Body of pancreas (tissue), 4 donors: ENCODE data around the gene PGS1. TPM values are rescaled to one million over a fixed set of nuclear protein-coding genes. Genes with fewer than 3 reads are reported as not detected.

Experiments used
- ATAC-seq: fragments of 150-250 bp; one replicate; pipeline ENCODE4 v1.9.1; 2016
- DNase-seq, 4 donors: peaks; one replicate each; pipeline ENCODE4 v3.0.0-alpha.2; 2019
- H3K27ac ChIP-seq, 4 donors: fragments of 200-600 bp; sonication (generic); 1 replicate in 3 of 4; 2 replicates in 1 of 4; pipeline versions ENCODE4 v1.5.1 to v1.6.1; 2016 to 2019; ENCODE audit warnings: mild to moderate bottlenecking in 1 of 4, mixed read lengths in 1 of 4, moderate library complexity in 1 of 4
- H3K27me3 ChIP-seq, 2 donors: fragments of 200-600 bp; sonication (generic); one replicate each; pipeline ENCODE4 v1.6.0; 2016; ENCODE audit warnings: mild to moderate bottlenecking in 1 of 2
- H3K36me3 ChIP-seq, 2 donors: fragments of 200-600 bp; sonication (generic); replicated peaks in 1 of 2; 2 replicates each; pipeline ENCODE4 v1.5.1; 2016; ENCODE audit warnings: low read depth in 2 of 2; ENCODE audit not compliant: insufficient read depth in 1 of 2
- H3K4me1 ChIP-seq: fragments of 200-600 bp; sonication (generic); one replicate; pipeline ENCODE4 v1.6.0; 2016
- H3K4me3 ChIP-seq, 2 donors: fragments of 200-600 bp; sonication (generic); 1 replicate in 1 of 2; 2 replicates in 1 of 2; pipeline ENCODE4 v1.5.1; 2016 to 2019
- H3K9me3 ChIP-seq, 3 donors: fragments of 200-600 bp; sonication (generic); 1 replicate in 2 of 3; 2 replicates in 1 of 3; pipeline ENCODE4 v1.5.1; 2016
- CTCF ChIP-seq, 7 experiments: fragments of 450-650 bp in 4 of 7; fragments of 200-600 bp in 3 of 7; sonication (generic) in 3 of 7; IDR thresholded peaks; one replicate each; pipeline ENCODE4 v1.5.1; 2016 to 2019; ENCODE audit warnings: antibody characterized with exemption in 7 of 7
- POLR2A ChIP-seq, 3 donors: fragments of 450-650 bp; IDR thresholded peaks; one replicate each; pipeline ENCODE4 v1.6.1; 2016; ENCODE audit warnings: antibody characterized with exemption in 3 of 3, mild to moderate bottlenecking in 2 of 3
- WGBS, 2 donors: methylation state at CpG; one replicate each; pipeline ENCODE4 v1.1.5; 2017; 5-methylcytosine and 5-hydroxymethylcytosine counted together
- intact Hi-C: fragments of 100-400 bp; cut with DNase I; formaldehyde crosslinking; loops from one replicate; pipeline ENCODE4 v1.15.1; 2023
- total RNA-seq, 2 donors: library from RNA; depleted of rRNA; stranded (reverse); fragments of >200 nt; gene quantifications; one replicate each; pipeline ENCODE4 v1.1.0, GENCODE V29; 2016

The PGS1 gene
- total RNA-seq, 2 donors from 2014 or later: 17.1 to 30.4 TPM

GRCh38 chr17:78432226-78433012 lies 54.0 kb downstream of the PGS1 start:
- DNase-seq (peak in 2 of 4 donors; percentile 32 to 38), ATAC-seq (no peak)
- intact Hi-C loops: no loop called here
- no peak for TF ChIP-seq POLR2A (IDR thresholded peaks at IDR 0.05)
- TF ChIP-seq CTCF (IDR thresholded peaks at IDR 0.05): no peak
- H3K27ac ChIP-seq: no peak overlapping the region
- H3K9me3 ChIP-seq: no peaks in the 10 kb centered on the region
- 43 to 54% methylated on average over 8 to 21 of the region's 21 CpGs for WGBS, 2 donors
- no peaks in the 10 kb centered on the region for H3K36me3 ChIP-seq
- no peak overlapping the region for H3K4me3 ChIP-seq
- no peaks in the 10 kb centered on the region for H3K27me3 ChIP-seq
- no peaks in the 10 kb centered on the region for H3K4me1 ChIP-seq

- TF ChIP-seq POLR2A (IDR thresholded peaks at IDR 0.05) (no peak), CTCF (IDR thresholded peaks at IDR 0.05) (no peak)
- Histone ChIP-seq H3K9me3 (no peaks in the 10 kb centered on the region), H3K36me3 (no peaks in the 10 kb centered on the region), H3K27ac (no peak overlapping the region), H3K27me3 (no peaks in the 10 kb centered on the region), H3K4me3 (no peak overlapping the region), H3K4me1 (no peaks in the 10 kb centered on the region)
- no peak for DNase-seq
- 45 to 54% methylated on average over 8 to 20 of the region's 20 CpGs for WGBS, 2 donors
- no peak for ATAC-seq
- intact Hi-C loops: no loop called here
Observed at GRCh38 chr17:78433013-78433727, 54.7 kb downstream of the PGS1 start.

- H3K36me3 ChIP-seq: no peaks in the 10 kb centered on the region
- H3K27me3 ChIP-seq: no peaks in the 10 kb centered on the region
- no peaks in the 10 kb centered on the region for H3K4me1 ChIP-seq
- WGBS, 2 donors: 72 to 73% methylated on average over 13 of the region's 13 CpGs
- intact Hi-C loops: no loop called here
- no peaks in the 10 kb centered on the region for H3K9me3 ChIP-seq
- no peak overlapping the region for H3K4me3 ChIP-seq
- no peak for DNase-seq
- no peak for ATAC-seq
- TF ChIP-seq POLR2A (IDR thresholded peaks at IDR 0.05): no peak
- TF ChIP-seq CTCF (IDR thresholded peaks at IDR 0.05): no peak
- H3K27ac ChIP-seq: no peak overlapping the region
Observed at GRCh38 chr17:78433780-78434335, 55.4 kb downstream of the PGS1 start.

- Histone ChIP-seq H3K4me1 (no peaks in the 10 kb centered on the region), H3K27ac (no peak overlapping the region), H3K4me3 (no peak overlapping the region), H3K9me3 (no peaks in the 10 kb centered on the region), H3K36me3 (no peaks in the 10 kb centered on the region), H3K27me3 (no peaks in the 10 kb centered on the region)
- intact Hi-C loops: no loop called here
- ATAC-seq: no peak
- 18 to 34% methylated on average over 10 to 18 of the region's 18 CpGs for WGBS, 2 donors
- no peak for DNase-seq
- TF ChIP-seq POLR2A (IDR thresholded peaks at IDR 0.05) (no peak), CTCF (IDR thresholded peaks at IDR 0.05) (no peak)
Observed at GRCh38 chr17:78434455-78435329, 56.2 kb downstream of the PGS1 start.
